NCI-H2029 (cell line): ENCODE results near the gene NCAPD2.
"Not testable (repeated sequence)": the region's sequence is repeated elsewhere in the genome, so short reads cannot be mapped to it uniquely, and the experiment has no call there.

Experiments used
- DNase-seq: peaks from one replicate; lab custom pipeline; 2025; lab: John Stamatoyannopoulos, UW

Gene NCAPD2

GRCh38 chr12:6465467-6466183, 28.3 kb upstream of the NCAPD2 start:
- DNase-seq: peak; percentile 27

DNA sequence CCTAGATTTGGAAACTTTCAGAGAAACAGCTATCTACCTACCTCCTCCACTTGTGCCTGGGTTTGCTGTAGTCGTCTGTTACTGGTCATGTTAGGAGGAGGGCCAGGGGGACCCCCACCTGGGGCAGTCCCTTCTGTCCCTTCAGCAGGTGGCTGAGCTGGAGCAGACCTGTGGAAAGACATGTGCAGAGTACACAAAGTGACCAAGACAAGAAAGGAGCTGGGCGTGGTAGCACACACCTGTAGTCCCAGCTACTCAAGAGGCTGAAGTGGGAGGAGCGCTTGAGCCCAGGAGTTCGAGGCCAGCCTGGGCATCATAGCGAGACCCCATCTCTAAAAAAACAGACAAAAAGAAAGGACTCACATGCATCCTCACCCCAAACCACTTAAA, 27.7 kb upstream of the NCAPD2 start:
- no peak for DNase-seq

GRCh38 chr12:6466751-6467150, 27.2 kb upstream of the NCAPD2 start:
- not testable (repeated sequence) for DNase-seq

DNA sequence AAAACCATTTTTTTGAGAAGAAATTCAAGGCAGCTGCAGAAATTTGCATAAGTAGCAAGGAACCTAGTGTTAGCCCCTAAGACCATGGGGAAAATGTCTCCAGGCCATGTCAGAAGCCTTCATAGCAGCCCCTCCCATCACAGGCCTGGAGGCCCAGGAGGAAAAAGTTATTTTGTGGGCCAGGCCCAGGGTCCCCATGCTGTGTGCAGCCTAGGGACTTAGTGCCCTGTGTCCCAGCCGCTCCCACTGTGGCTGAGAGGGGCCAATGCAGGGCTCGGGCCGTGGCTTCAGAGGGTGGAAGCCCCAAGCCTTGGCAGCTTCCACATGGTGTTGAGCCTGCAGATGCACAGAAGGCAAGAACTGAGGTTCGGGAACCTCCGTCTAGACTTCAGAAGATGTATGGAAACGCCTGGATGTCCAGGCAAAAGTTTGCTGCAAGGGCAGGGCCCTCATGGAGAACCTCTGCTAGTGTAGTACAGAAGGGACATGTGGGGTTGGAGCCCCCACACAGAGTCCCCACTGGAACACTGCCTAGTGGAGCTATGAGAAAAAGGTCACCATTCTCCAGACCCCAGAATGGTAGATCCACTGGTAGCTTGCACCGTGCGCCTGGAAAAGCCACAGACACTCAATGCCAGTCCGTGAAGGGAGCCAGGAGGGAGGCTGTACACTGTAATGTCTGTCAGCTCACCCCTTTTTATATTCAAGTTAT, 26.2 kb upstream of the NCAPD2 start:
- DNase-seq: not testable (repeated sequence)

GRCh38 chr12:6468283-6468575, 25.7 kb upstream of the NCAPD2 start:
- DNase-seq: no peak

GRCh38 chr12:6469092-6469491, 24.8 kb upstream of the NCAPD2 start:
- DNase-seq: no peak

DNA sequence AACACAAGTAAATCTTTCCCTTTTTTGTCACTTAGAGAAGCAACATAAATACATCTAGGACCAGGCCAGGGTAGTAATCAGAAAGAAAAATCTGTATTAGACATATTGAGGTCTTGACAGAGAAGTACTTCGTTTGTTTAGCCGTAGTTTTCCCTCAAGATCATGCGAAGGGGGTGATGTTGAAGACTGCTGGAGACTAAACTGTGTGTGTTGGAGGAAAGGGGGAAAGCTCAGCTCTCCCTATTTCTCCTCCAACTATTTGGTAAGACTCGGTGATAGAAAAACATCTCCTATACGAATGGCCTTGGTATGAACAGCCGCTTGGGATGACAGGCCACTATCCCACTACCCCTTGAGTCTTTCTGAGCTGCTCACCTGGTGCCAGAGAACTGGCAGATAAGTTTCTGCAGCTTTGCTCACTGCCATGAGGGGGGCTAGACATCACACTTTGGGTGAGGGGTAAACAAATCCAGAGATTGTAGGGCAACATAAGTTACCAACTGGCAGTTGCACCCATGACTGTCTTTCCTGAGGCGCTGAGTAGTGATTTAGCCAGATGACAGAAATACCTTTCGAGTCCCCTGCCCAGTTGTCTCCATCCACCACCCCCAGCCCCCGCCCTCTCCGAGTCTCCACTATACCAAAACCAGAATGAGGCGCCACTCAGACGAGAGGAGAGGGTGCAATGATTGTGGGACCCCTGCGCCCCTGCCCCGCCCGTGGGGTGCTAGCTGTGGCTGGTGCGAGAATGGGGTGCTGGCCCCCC, 24.1 kb upstream of the NCAPD2 start:
- DNase-seq: no peak

DNA sequence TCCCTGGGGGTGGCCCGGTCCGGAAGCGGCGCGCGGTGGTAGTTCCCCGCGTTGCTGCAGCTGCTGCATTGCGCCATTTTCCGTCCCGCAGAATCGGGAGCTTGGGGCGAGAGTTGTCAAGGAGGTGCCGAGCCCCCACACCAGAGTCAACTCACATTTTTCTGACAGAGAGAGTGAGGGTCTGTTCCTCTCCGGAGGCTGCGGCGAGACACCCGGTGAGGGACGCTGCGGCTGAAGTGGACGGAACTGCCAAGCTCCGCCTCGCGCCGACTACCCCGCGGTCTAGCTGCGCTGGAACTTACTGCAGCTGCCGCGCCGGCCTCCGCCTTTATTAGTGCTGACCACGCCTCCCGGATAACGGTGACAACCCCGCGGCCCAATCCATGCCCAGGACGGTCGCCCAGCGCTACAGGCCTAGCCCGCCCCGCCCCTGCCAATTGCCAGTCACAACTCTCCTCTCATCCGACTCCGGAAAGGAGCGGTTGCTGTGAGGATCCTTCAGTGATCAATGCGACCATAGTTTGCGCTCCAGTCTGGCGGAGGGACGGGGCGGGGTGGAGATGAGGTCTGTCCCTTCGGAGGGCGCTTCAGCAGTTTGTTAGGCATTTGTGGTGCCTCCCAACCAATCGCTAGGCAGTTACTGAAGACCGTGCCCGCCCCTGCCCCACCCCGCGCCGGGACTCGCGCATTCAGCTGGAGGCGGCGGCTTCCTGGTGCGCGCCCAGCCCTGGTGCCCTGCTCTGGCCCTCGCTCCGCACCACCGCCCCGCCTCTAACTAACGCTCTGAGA, 23.3 kb upstream of the NCAPD2 start, which contains the start of gene VAMP1:
VAMP1 (minus strand) TSS at position 303 of the 789 bp plus-strand sequence; CDS start at position 157, 146 bp downstream.
- peak; percentile 96 for DNase-seq

DNA sequence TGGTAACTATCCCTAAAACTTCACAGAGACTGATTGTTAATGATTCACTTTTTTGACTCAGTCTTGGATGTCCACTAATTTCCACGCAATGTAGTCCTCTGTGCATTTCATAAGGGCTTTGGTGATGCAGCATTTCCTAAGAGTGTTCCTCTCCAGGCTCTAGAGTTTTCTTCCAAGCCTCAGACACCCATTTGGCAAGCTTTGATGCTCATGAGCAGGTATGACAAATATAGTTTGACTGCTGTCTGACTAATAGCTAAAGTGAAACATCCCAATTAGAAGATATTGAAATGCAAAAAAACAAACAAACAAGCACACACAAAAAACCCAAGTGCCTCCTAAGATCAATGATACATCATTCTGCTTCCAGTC, 21.9 kb upstream of the NCAPD2 start:
- DNase-seq: no peak

GRCh38 chr12:6472491-6472890, 21.4 kb upstream of the NCAPD2 start:
- DNase-seq: no peak

GRCh38 chr12:6475233-6475975, 18.5 kb upstream of the NCAPD2 start:
- DNase-seq: not testable (repeated sequence)

DNA sequence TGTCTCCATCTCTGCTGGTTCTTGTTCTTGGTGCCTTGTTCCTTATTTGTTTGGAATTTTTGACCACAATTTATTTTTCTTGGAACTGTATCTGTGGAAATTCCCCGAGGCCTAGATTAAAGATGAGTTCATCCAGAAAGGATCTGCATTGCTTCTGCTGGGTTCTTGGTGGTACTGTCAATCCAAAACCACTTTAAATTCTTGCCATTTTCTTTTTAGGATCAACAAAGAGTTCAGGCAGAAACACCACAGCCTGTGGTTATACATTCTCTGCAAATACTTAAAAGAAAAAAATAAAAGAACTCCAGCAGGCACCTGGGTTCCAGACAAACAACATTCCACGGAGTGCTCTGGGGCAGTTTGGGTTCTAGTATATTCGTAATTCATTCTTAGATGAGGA, 17.4 kb upstream of the NCAPD2 start:
- no peak for DNase-seq

- not testable (repeated sequence) for DNase-seq
Measured at GRCh38 chr12:6477601-6478377, 16.1 kb upstream of the NCAPD2 start.

DNA sequence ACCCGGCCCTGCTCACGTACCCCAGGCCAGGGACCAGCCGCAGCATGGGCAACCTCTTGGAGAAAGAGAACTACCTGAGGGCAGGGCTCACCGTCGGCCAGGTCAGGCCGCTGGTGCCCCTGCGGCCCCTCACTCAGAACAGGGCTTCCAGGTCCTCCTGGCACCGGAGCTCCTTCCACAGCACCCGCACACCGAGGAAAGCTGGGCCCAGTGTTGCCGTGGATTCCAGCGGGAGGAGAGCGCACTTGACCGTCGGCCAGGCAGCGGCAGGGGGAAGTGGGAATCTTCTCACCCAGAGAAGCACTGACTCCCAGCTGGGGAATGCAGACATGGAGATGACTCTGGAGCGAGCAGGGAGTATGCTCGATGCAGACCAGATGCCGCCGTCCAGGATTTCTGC, 15.5 kb upstream of the NCAPD2 start:
- no peak for DNase-seq

DNA sequence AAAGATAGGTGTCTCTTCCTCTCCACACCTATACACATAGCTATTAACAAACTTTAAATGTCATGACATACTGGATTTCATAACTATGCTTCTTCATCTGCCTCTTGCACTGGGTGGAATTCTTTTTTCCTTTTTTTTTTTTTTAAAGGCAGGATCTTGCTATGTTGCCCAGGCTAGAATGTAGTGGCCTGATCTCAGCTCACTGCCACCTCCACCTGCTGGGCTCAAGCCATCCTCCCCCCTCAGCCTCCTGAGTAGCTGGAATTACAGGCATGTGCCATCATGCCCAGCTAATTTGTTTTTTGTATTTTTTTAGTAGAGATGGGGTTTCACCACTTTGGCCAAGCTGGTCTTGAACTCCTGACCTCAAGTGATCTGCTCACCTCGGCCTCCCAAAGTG, 5.7 kb upstream of the NCAPD2 start:
- DNase-seq: no peak

- no peak for DNase-seq
Measured at GRCh38 chr12:6489449-6489848, 4.5 kb upstream of the NCAPD2 start.

DNA sequence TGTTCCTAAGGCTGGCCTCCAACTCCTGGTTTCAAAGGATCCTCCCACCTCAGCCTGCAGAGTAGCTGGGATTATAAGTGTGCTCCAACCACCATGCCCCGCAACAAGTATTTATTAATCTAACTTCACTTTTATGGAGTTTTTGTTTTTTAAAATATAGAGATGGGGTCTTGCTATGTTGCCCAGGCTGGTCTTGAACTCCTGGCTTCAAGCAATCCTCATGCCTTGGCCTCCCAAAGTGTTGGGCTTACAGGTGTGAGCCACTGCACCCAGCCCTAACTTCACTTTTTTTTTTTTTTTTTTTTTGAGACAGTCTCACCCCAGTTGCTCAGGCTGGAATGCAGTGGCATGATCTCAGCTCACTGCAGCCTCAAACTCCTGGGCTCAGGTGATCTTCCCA, 3.2 kb upstream of the NCAPD2 start:
- not testable (repeated sequence) for DNase-seq

DNA sequence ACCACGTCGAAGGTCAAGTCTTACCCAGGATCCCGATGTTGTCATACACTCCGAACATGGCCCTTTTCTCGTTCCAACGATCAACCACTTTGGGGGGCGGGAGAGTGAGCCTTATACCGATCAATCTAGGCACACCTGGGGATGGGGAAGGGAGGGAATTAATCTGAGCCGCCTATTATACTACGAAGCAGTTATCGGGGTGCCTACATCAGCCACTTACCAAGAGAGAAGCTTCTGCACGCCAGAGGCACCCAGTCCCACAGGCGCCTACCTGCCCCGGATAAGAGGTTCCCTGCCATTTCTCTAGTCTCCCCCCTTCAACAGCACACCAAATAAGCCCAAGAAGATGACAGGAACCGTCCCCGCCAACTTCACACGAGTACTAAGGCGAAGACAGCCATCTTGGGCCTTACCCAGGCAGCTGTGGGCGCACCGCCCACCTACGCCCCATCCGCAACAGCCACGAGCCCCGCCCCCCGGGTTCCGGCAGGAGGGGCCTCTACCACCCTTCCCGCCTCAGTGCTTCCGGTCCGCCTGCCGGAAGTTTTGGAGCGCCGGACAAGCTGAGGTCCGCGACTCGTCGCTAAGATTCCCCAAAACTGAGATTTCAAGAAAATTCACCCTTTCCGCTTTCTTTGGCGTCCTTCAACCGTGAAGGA, 935 bp upstream of the NCAPD2 start, which contains the start of gene MRPL51:
MRPL51 (minus strand) TSS at position 425 of the 659 bp plus-strand sequence; CDS start at position 299, 126 bp downstream.
- peak; percentile 95 for DNase-seq

DNA sequence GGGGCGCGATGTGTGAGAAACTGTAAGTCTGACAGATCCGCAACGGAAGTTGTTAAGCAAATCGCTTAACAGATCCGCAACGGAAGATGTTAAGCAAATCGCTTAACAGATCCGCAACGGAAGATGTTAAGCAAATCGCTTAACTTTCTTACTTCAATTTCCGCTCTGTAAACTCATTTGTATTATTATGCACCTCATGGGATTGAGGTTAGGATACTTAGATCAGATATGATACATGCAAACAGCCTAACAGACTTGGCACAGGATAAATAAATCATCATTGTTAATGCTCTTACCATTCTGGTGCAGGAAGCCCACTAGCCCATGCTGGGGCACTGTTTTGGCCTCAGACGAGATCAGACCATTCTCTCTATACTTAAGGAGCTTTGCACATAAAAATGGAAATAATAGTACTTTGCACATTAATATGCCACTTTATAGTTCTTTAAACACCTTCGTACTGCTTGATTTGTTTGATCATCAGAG, 399 bp downstream of the NCAPD2 start:
- DNase-seq: no peak

DNA sequence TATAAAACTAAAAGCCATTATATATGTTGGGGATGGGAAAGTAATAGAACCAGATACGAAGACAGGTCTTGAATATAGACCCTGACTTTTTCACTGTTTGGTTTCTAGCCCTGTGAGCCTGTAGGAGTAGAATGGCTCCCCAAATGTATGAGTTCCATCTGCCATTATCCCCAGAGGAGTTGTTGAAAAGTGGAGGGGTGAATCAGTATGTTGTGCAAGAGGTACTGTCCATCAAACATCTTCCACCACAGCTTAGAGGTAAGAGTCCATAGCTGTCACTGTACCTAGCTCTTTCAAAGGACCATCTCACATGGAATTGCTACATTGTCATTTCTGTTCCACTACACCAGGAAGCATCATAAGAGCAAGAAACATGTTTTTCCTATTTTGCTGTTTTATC, 1.1 kb downstream of the NCAPD2 start:
- DNase-seq: no peak
